Measurements from ENCODE around the gene DRGX.

Gene DRGX

GRCh38 chr10:49352323-49352722 is 43.6 kb downstream of the DRGX start:
- POLR2A ChIA-PET: no interaction called here
- CTCF ChIA-PET: interaction anchor here (0.6 to 1.1 kb wide), 2 partner anchors 17 to 28 kb away, joined by 3 to 4 read pairs; no protein-coding TSS in a partner anchor
- TF ChIP-seq FOXA1 (IDR thresholded peaks at IDR 0.05): no peak
- DNase-seq (ENCODE audit: extremely low spot score): no peak

DNA sequence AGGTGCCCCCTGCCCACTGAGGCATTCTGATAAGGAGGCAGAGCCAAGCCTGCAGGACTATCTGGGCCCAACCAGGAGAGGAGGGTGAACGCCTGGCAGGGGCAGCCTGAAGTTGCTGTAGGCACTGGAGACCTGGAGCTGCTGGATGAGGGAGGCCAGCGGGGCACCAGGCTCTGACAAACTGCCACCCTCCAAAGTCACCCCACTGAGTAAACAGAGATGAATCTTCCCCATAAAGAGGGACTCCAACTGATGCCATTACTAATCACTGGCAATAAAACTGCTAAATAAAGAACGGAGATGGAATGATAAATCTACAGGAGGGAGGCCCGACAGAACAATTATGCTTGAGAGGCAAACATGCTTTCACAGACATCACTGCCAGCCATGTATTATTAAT is 44.2 kb downstream of the DRGX start:
- no peak for DNase-seq (ENCODE audit: extremely low spot score)
- TF ChIP-seq ZNF384 (IDR thresholded peaks at IDR 0.05) (no peak), BHLHE40 (IDR thresholded peaks at IDR 0.05; ENCODE audit: borderline replicate concordance) (no peak), SP1 (IDR thresholded peaks at IDR 0.05) (no peak), SUZ12 (IDR thresholded peaks at IDR 0.05) (no peak), NFRKB (IDR thresholded peaks at IDR 0.05) (no peak), LEF1 (IDR thresholded peaks at IDR 0.05; ENCODE audit: borderline replicate concordance) (no peak), ELF4 (IDR thresholded peaks at IDR 0.05) (no peak), FOXM1 (IDR thresholded peaks at IDR 0.05; ENCODE audit: borderline replicate concordance) (no peak), PKNOX1 (IDR thresholded peaks at IDR 0.05) (no peak), TARDBP (IDR thresholded peaks at IDR 0.05) (no peak), ARNT (IDR thresholded peaks at IDR 0.05) (no peak), L3MBTL2 (conservative IDR thresholded peaks at IDR 0.05) (no peak), FOXA1 (IDR thresholded peaks at IDR 0.05) (no peak), HDGF (IDR thresholded peaks at IDR 0.05; ENCODE audit: borderline replicate concordance) (no peak), FOXK2 (IDR thresholded peaks at IDR 0.05) (no peak), CTBP1 (IDR thresholded peaks at IDR 0.05; ENCODE audit: borderline replicate concordance) (no peak)
- ChIA-PET POLR2A (no interaction called here), CTCF (interaction anchor here (0.6 kb wide), 1 partner anchor 18 kb away, joined by 4 read pairs; no protein-coding TSS in a partner anchor)

DNA sequence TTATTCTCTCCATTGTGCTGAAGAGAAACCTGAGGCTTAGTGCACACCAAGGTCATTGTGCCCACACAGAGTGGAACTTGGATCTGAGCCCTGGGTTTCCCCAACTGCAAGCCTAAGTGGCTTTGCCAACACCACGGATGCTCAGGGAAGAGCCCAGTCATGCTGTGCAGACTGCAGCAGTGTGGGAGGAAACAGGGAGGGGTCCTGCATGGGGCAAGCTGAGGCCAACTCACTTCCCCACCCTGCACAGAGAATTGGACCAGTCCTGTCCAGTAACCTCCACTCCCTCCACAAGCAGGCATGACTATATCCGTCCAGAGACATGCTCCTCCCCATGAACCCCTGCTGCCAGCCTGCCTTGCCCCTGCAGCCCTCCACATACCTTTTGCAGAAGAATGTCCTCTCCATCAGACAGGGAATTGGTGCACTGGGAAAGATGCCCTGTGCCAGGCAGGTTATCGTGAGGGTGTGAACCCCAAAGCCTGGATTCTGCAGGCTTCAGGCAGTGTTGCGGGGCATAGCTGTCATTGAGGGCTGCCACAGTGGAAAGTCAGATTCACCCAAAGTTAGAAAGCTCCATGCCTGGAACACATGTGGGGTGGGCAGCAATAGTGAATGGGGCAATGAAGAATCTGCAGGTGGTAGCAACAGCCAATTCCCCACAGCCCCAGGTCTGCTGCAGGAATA is 44.9 kb downstream of the DRGX start:
- TF ChIP-seq CTBP1 (IDR thresholded peaks at IDR 0.05; ENCODE audit: borderline replicate concordance): no peak
- no peak for TF ChIP-seq SP1 (IDR thresholded peaks at IDR 0.05)
- no peak for TF ChIP-seq TARDBP (IDR thresholded peaks at IDR 0.05)
- no peak for TF ChIP-seq FOXK2 (IDR thresholded peaks at IDR 0.05)
- TF ChIP-seq L3MBTL2 (conservative IDR thresholded peaks at IDR 0.05): no peak
- no peak for TF ChIP-seq NFRKB (IDR thresholded peaks at IDR 0.05)
- no peak for TF ChIP-seq HDGF (IDR thresholded peaks at IDR 0.05; ENCODE audit: borderline replicate concordance)
- no peak for TF ChIP-seq FOXA1 (IDR thresholded peaks at IDR 0.05)
- TF ChIP-seq ARNT (IDR thresholded peaks at IDR 0.05): no peak
- TF ChIP-seq FOXM1 (IDR thresholded peaks at IDR 0.05; ENCODE audit: borderline replicate concordance): no peak
- TF ChIP-seq BHLHE40 (IDR thresholded peaks at IDR 0.05; ENCODE audit: borderline replicate concordance): no peak
- TF ChIP-seq LEF1 (IDR thresholded peaks at IDR 0.05; ENCODE audit: borderline replicate concordance): no peak
- TF ChIP-seq PKNOX1 (IDR thresholded peaks at IDR 0.05): no peak
- no peak for TF ChIP-seq SUZ12 (IDR thresholded peaks at IDR 0.05)
- no peak for TF ChIP-seq ZNF384 (IDR thresholded peaks at IDR 0.05)
- no peak for TF ChIP-seq ELF4 (IDR thresholded peaks at IDR 0.05)
- no peak for DNase-seq (ENCODE audit: extremely low spot score)
- CTCF ChIA-PET: no interaction called here

GRCh38 chr10:49350138-49350537 is 45.8 kb downstream of the DRGX start:
- POLR2A ChIA-PET: no interaction called here
- TF ChIP-seq ARNT (IDR thresholded peaks at IDR 0.05) (no peak), FOXM1 (IDR thresholded peaks at IDR 0.05; ENCODE audit: borderline replicate concordance) (no peak), HDGF (IDR thresholded peaks at IDR 0.05; ENCODE audit: borderline replicate concordance) (no peak), PKNOX1 (IDR thresholded peaks at IDR 0.05) (no peak), SUZ12 (IDR thresholded peaks at IDR 0.05) (no peak), NFRKB (IDR thresholded peaks at IDR 0.05) (no peak), FOXA1 (IDR thresholded peaks at IDR 0.05) (no peak), TARDBP (IDR thresholded peaks at IDR 0.05) (no peak), CTBP1 (IDR thresholded peaks at IDR 0.05; ENCODE audit: borderline replicate concordance) (no peak), FOXK2 (IDR thresholded peaks at IDR 0.05) (no peak), SP1 (IDR thresholded peaks at IDR 0.05) (no peak), ELF4 (IDR thresholded peaks at IDR 0.05) (no peak), L3MBTL2 (conservative IDR thresholded peaks at IDR 0.05) (no peak), ZNF384 (IDR thresholded peaks at IDR 0.05) (no peak)
- CTCF ChIA-PET: no interaction called here
- DNase-seq (ENCODE audit: extremely low spot score): no peak

More for the DNA sequence above, 44.9 kb downstream of the DRGX start:
- POLR2A ChIA-PET: no interaction called here

DNA sequence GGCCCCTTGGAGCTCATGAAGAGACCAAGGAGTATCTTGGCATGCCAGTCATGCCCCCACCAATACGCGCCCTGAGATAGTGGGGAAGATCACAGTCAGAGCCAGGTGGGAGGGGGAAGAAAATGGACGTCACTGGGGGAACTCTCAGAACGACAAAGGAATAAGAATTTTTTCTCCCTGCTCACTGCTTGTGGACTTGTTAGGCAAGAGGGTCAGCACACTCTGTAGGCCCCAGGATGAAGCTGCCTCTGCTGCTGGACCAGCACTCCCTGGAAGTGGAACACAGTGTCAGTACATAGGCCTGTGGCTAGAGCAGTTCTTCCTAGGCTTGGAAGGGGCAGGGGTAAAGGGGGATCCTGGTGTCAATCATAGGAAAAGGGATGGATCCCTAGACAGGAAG is 46.5 kb downstream of the DRGX start:
- ChIA-PET CTCF (no interaction called here), POLR2A (no interaction called here)

DNA sequence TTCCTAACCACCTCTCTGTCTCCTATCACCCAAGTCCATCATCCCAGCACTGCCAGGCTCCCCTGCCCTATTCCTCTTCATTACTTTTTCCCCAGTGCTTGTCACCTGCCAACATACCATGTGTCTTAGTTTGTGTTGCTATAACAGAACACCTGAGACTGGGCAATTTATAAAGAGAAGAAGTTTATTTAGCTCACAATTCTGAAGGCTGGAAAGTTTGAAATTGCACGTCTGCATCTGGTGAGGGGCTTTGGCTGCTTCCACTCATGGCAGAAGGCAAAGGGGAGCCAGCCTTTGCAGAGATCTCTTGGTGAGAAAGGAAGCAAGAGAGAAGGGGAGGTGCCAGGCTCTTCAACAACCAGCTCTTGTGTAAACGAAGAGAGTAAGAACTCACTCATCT is 47.3 kb downstream of the DRGX start:
- TF ChIP-seq BHLHE40 (IDR thresholded peaks at IDR 0.05; ENCODE audit: borderline replicate concordance): no peak
- TF ChIP-seq LEF1 (IDR thresholded peaks at IDR 0.05; ENCODE audit: borderline replicate concordance): no peak
- no peak for TF ChIP-seq ARNT (IDR thresholded peaks at IDR 0.05)
- TF ChIP-seq PKNOX1 (IDR thresholded peaks at IDR 0.05): no peak
- no peak for TF ChIP-seq SP1 (IDR thresholded peaks at IDR 0.05)
- no peak for TF ChIP-seq SUZ12 (IDR thresholded peaks at IDR 0.05)
- no peak for TF ChIP-seq FOXK2 (IDR thresholded peaks at IDR 0.05)
- TF ChIP-seq HDGF (IDR thresholded peaks at IDR 0.05; ENCODE audit: borderline replicate concordance): no peak
- TF ChIP-seq ZNF384 (IDR thresholded peaks at IDR 0.05): no peak
- TF ChIP-seq ELF4 (IDR thresholded peaks at IDR 0.05): no peak
- TF ChIP-seq L3MBTL2 (conservative IDR thresholded peaks at IDR 0.05): no peak
- no peak for TF ChIP-seq FOXM1 (IDR thresholded peaks at IDR 0.05; ENCODE audit: borderline replicate concordance)
- no peak for TF ChIP-seq FOXA1 (IDR thresholded peaks at IDR 0.05)
- no peak for TF ChIP-seq NFRKB (IDR thresholded peaks at IDR 0.05)
- TF ChIP-seq TARDBP (IDR thresholded peaks at IDR 0.05): no peak
- no peak for TF ChIP-seq CTBP1 (IDR thresholded peaks at IDR 0.05; ENCODE audit: borderline replicate concordance)
- DNase-seq (ENCODE audit: extremely low spot score): no peak
- POLR2A ChIA-PET: no interaction called here
- CTCF ChIA-PET: no interaction called here

More for the DNA sequence above, 46.5 kb downstream of the DRGX start:
- TF ChIP-seq SP1 (IDR thresholded peaks at IDR 0.05): no peak
- DNase-seq (ENCODE audit: extremely low spot score): no peak

All from HEK293T (cell line).